Esophagus squamous epithelium (tissue), 5 donors: ENCODE results near the gene CES5A. TPM values are rescaled to one million over a fixed set of nuclear protein-coding genes. Genes with fewer than 3 reads are reported as not detected.
"Not testable (repeated sequence)": the region's sequence is repeated elsewhere in the genome, so short reads cannot be mapped to it uniquely, and the experiment has no call there.

Source experiments
- DNase-seq: peaks from one replicate; lab custom pipeline; 2025; lab: John Stamatoyannopoulos, UW
- H3K27ac ChIP-seq, 4 donors: fragments of 200-600 bp; sonication (generic); one replicate each; pipeline ENCODE4 v1.5.1; 2016 to 2019; ENCODE audit warnings: mild to moderate bottlenecking in 1 of 4
- H3K27me3 ChIP-seq, 4 donors: fragments of 200-600 bp; sonication (generic); 1 replicate in 3 of 4; 2 replicates in 1 of 4; pipeline versions ENCODE4 v1.5.1 to v1.6.0; 2017 to 2021; ENCODE audit warnings: antibody characterized with exemption in 1 of 4
- H3K36me3 ChIP-seq, 3 donors: fragments of 200-600 bp; sonication (generic); one replicate each; pipeline ENCODE4 v1.5.1; 2016 to 2019
- H3K4me1 ChIP-seq, 3 donors: fragments of 200-600 bp; sonication (generic); one replicate each; pipeline ENCODE4 v1.5.1; 2017 to 2019
- H3K4me3 ChIP-seq, 4 donors: fragments of 200-600 bp; sonication (generic); 1 replicate in 3 of 4; 2 replicates in 1 of 4; pipeline ENCODE4 v1.5.1; 2016 to 2019; ENCODE audit warnings: mild to moderate bottlenecking in 2 of 4, moderate library complexity in 1 of 4
- H3K9me3 ChIP-seq, 3 donors: fragments of 200-600 bp; sonication (generic); one replicate each; pipeline ENCODE4 v1.5.1; 2016 to 2019
- POLR2A ChIP-seq, 4 donors: fragments of 450-650 bp; IDR thresholded peaks; one replicate each; pipeline ENCODE4 v1.6.1; 2017; ENCODE audit warnings: antibody characterized with exemption in 4 of 4, mild to moderate bottlenecking in 4 of 4, moderate library complexity in 3 of 4
- WGBS, 2 donors: methylation state at CpG; one replicate each; pipeline ENCODE4 v1.1.5; 2018; 5-methylcytosine and 5-hydroxymethylcytosine counted together
- intact Hi-C: fragments of 100-400 bp; cut with DNase I; formaldehyde crosslinking; loops from one replicate; pipeline ENCODE4 v1.15.0; 2022
- total RNA-seq, 4 donors: library from RNA; depleted of rRNA; stranded (reverse); fragments of >200 nt; gene quantifications; one replicate each; pipeline ENCODE4 v1.1.0, GENCODE V29; 2016
- TF ChIP-seq, protein P1 (sequence below), 6 experiments: fragments of 450-650 bp in 4 of 6; fragments of 200-600 bp in 2 of 6; sonication (generic) in 2 of 6; IDR thresholded peaks; one replicate each; pipeline ENCODE4 v1.5.1; 2016 to 2019; ENCODE audit warnings: antibody characterized with exemption in 6 of 6, mild to moderate bottlenecking in 4 of 6, moderate library complexity in 4 of 6
- donor health status: DM: yes; HTN: yes; CAD: no.

The CES5A gene
- total RNA-seq, 4 donors from 2014 or later: not detected

- Histone ChIP-seq H3K27me3 (peaks cover 0 to 26% (median 0%) of the 10 kb centered on the region in 4 donors), H3K4me3 (no peak overlapping the region), H3K9me3 (no peaks in the 10 kb centered on the region), H3K4me1 (no peaks in the 10 kb centered on the region), H3K36me3 (no peaks in the 10 kb centered on the region), H3K27ac (no peak overlapping the region)
- TF ChIP-seq, protein P1, sequence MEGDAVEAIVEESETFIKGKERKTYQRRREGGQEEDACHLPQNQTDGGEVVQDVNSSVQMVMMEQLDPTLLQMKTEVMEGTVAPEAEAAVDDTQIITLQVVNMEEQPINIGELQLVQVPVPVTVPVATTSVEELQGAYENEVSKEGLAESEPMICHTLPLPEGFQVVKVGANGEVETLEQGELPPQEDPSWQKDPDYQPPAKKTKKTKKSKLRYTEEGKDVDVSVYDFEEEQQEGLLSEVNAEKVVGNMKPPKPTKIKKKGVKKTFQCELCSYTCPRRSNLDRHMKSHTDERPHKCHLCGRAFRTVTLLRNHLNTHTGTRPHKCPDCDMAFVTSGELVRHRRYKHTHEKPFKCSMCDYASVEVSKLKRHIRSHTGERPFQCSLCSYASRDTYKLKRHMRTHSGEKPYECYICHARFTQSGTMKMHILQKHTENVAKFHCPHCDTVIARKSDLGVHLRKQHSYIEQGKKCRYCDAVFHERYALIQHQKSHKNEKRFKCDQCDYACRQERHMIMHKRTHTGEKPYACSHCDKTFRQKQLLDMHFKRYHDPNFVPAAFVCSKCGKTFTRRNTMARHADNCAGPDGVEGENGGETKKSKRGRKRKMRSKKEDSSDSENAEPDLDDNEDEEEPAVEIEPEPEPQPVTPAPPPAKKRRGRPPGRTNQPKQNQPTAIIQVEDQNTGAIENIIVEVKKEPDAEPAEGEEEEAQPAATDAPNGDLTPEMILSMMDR (IDR thresholded peaks at IDR 0.05): no peak
- no peak for TF ChIP-seq POLR2A (IDR thresholded peaks at IDR 0.05)
- 47 to 62% methylated on average over 3 to 4 of the region's 4 CpGs for WGBS, 2 donors
- intact Hi-C loops: no loop called here
- DNase-seq: no peak
Observed at GRCh38 chr16:55815320-55815719, 59.9 kb downstream of the CES5A start.

DNA sequence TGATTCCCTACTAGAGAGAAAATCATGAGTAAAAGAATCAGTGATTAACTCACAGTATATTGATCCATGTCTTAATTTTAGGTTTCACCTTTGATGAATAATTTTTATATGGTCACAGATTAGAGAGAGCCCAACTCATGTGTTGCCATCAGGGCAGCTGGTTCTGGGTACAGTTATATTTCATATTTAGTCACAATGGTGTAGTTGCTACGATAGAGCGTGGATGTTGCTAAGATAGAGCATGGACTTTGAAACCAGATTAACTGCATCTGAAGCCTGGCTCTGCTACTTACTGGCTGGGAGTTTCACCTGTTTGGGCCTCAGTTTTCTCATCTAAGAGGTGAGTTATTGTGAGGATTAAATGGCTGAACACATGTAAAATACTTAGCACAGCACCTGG lies 61.0 kb downstream of the CES5A start:
- H3K9me3 ChIP-seq, H3K27ac ChIP-seq, H3K36me3 ChIP-seq, H3K4me1 ChIP-seq, DNase-seq, H3K4me3 ChIP-seq, intact Hi-C loops: not testable (repeated sequence)
- peaks cover 0 to 28% (median 0%) of the 10 kb centered on the region in 4 donors for H3K27me3 ChIP-seq
- 31 to 81% methylated on average over 1 to 2 of the region's 2 CpGs for WGBS, 2 donors

- H3K4me3 ChIP-seq, intact Hi-C loops, H3K36me3 ChIP-seq, H3K27ac ChIP-seq, H3K4me1 ChIP-seq, H3K9me3 ChIP-seq, DNase-seq: not testable (repeated sequence)
- 61 to 64% methylated on average over 5 to 6 of the region's 9 CpGs for WGBS, 2 donors
- peaks cover 0 to 28% (median 0%) of the 10 kb centered on the region in 4 donors for H3K27me3 ChIP-seq
Observed at GRCh38 chr16:55813730-55814129, 61.4 kb downstream of the CES5A start.

- no peaks in the 10 kb centered on the region for H3K4me1 ChIP-seq
- H3K27me3 ChIP-seq: peaks cover 0 to 24% (median 0%) of the 10 kb centered on the region in 4 donors
- intact Hi-C loops: no loop called here
- DNase-seq: no peak
- WGBS, 2 donors: 50 to 64% methylated on average over 2 of the region's 2 CpGs
- no peak overlapping the region for H3K27ac ChIP-seq
- TF ChIP-seq, protein P1 (IDR thresholded peaks at IDR 0.05): no peak
- no peak for TF ChIP-seq POLR2A (IDR thresholded peaks at IDR 0.05)
- H3K9me3 ChIP-seq: no peaks in the 10 kb centered on the region
- H3K4me3 ChIP-seq: no peak overlapping the region
- no peaks in the 10 kb centered on the region for H3K36me3 ChIP-seq
Observed at GRCh38 chr16:55812951-55813350, 62.2 kb downstream of the CES5A start.

- intact Hi-C loops: no loop called here
- no peak for TF ChIP-seq POLR2A (IDR thresholded peaks at IDR 0.05)
- TF ChIP-seq, protein P1 (IDR thresholded peaks at IDR 0.05): no peak
- no peak overlapping the region for H3K27ac ChIP-seq
- DNase-seq: no peak
- peaks cover 0 to 21% (median 0%) of the 10 kb centered on the region in 4 donors for H3K27me3 ChIP-seq
- WGBS, 2 donors: 54 to 59% methylated on average over 4 of the region's 4 CpGs
- H3K36me3 ChIP-seq: no peaks in the 10 kb centered on the region
- no peaks in the 10 kb centered on the region for H3K9me3 ChIP-seq
- no peaks in the 10 kb centered on the region for H3K4me1 ChIP-seq
- H3K4me3 ChIP-seq: no peak overlapping the region
Observed at GRCh38 chr16:55811811-55812210, 63.4 kb downstream of the CES5A start.

DNA sequence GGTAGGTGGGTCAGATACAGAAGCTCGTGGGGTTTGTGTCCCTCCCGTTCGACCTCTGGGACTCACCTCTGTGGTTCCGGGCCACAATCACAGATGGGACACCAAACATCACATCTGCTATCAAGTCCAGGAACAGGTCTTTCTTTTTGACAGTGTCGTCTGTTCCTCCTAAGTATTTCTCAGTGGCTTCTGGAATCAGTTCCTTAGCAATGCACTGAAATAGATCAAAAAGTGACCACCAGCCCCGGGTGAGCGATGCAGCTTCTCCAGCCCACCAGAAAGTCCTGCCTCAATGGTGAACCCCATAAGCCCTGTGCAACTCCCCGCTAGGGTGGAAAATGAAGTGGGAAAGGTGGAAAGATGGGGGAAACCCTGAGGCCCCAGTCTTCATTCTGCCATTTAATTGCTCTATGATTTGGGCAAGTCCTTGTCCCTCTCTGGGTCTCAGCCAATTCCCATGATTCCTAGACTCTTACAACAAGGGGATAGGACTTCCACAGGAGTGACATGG lies 64.7 kb downstream of the CES5A start:
- no peak for DNase-seq
- WGBS, 2 donors: 58 to 70% methylated on average over 6 of the region's 8 CpGs
- H3K4me3 ChIP-seq: no peak overlapping the region
- intact Hi-C loops: no loop called here
- no peaks in the 10 kb centered on the region for H3K4me1 ChIP-seq
- H3K36me3 ChIP-seq: no peaks in the 10 kb centered on the region
- no peak overlapping the region for H3K27ac ChIP-seq
- H3K27me3 ChIP-seq: peaks cover 0 to 21% (median 0%) of the 10 kb centered on the region in 4 donors
- TF ChIP-seq, protein P1 (IDR thresholded peaks at IDR 0.05): no peak
- TF ChIP-seq POLR2A (IDR thresholded peaks at IDR 0.05): no peak
- H3K9me3 ChIP-seq: no peaks in the 10 kb centered on the region
